Heart left ventricle (tissue), 16 donors: ENCODE results near the gene OOSP3. TPM values are rescaled to one million over a fixed set of nuclear protein-coding genes. Genes with fewer than 3 reads are reported as not detected.

Experiments used
- ATAC-seq, 4 donors: fragments of 200-7000 bp; cut with Tn5 transposase; one replicate each; pipeline ENCODE4 v1.9.1; 2020 to 2022; ENCODE audit warnings: moderate library complexity in 4 of 4, mild to moderate bottlenecking in 3 of 4, moderate number of reproducible peaks in 1 of 4
- DNase-seq, 5 donors: peaks; one replicate each; pipeline ENCODE4 v3.0.0-alpha.2; 2020
- H3K27ac ChIP-seq, 12 donors: fragments of 200-600 bp; sonication (generic) in 4 of 12; one replicate each; pipeline versions ENCODE4 v1.5.0 to v1.8.0; 2016 to 2022; ENCODE audit warnings: mild to moderate bottlenecking in 2 of 12
- H3K27me3 ChIP-seq, 9 donors: fragments of 200-600 bp; sonication (generic) in 2 of 9; one replicate each; pipeline versions ENCODE4 v1.5.1 to v1.8.0; 2016 to 2022; ENCODE audit warnings: mild to moderate bottlenecking in 3 of 9
- H3K36me3 ChIP-seq, 9 donors: fragments of 200-600 bp; sonication (generic) in 2 of 9; one replicate each; pipeline versions ENCODE4 v1.5.0 to v1.8.0; 2018 to 2022; ENCODE audit warnings: mild to moderate bottlenecking in 2 of 9
- H3K4me1 ChIP-seq, 12 donors: fragments of 200-600 bp; sonication (generic) in 4 of 12; one replicate each; pipeline versions ENCODE4 v1.5.0 to v1.8.0; 2016 to 2022; ENCODE audit warnings: mild to moderate bottlenecking in 3 of 12
- H3K4me3 ChIP-seq, 12 donors: fragments of 200-600 bp; sonication (generic) in 4 of 12; one replicate each; pipeline versions ENCODE4 v1.5.0 to v1.8.0; 2017 to 2022; ENCODE audit warnings: mild to moderate bottlenecking in 9 of 12, moderate library complexity in 4 of 12
- H3K9me3 ChIP-seq, 12 donors: fragments of 200-600 bp; sonication (generic) in 4 of 12; one replicate each; pipeline versions ENCODE4 v1.5.0 to v1.8.0; 2016 to 2022; ENCODE audit warnings: mild to moderate bottlenecking in 1 of 12
- POLR2A ChIP-seq, 2 donors: fragments of 450-650 bp; IDR thresholded peaks; one replicate each; pipeline ENCODE4 v1.6.1; 2017; ENCODE audit warnings: antibody characterized with exemption in 2 of 2, mild to moderate bottlenecking in 2 of 2, moderate library complexity in 2 of 2
- WGBS, 4 donors: extraction: QIAGEN DNeasy Blood & Tissue Kit in 2 of 4; methylation state at CpG; one replicate each; pipeline versions ENCODE4 v1.1.5 to v1.1.7; 2013 to 2018; 5-methylcytosine and 5-hydroxymethylcytosine counted together
- intact Hi-C, 10 donors: fragments of 100-400 bp; cut with DNase I; formaldehyde crosslinking; loops; one replicate each; pipeline versions ENCODE4 v1.11.1 to v1.14.2; 2022
- long read RNA-seq, 3 donors: library from polyadenylated mRNA; unstranded; transcript quantifications; one replicate each; pipeline ENCODE4 v2.0.0, GENCODE V29; 2020 to 2021
- polyA plus RNA-seq, 2 donors: library from polyadenylated mRNA; stranded (reverse); fragments of 200-250 nt; gene quantifications; one replicate each; pipeline ENCODE4 v1.2.3, GENCODE V29; 2013
- total RNA-seq, 9 donors: library from RNA; depleted of rRNA in 2 of 9; stranded (reverse); fragments of >200 nt in 2 of 9; fragmentation: NEBNext Ultra II Directional in 3 of 9; extraction: Animal tissue kit (Norgen Biotek cat#: 25700) in 3 of 9; gene quantifications; one replicate each; pipeline versions ENCODE4 v1.1.0 to v1.2.4, GENCODE V29; 2016 to 2023
- TF ChIP-seq, protein P1 (sequence below), 12 donors: fragments of 200-600 bp; sonication (generic) in 4 of 12; IDR thresholded peaks; one replicate each; pipeline versions ENCODE4 v1.5.0 to v1.8.0; 2018 to 2022; ENCODE audit warnings: antibody characterized with exemption in 12 of 12, mild to moderate bottlenecking in 5 of 12
- donor health status: ischemic (EF 13 %, LVEDD 7.1; RV severe dilation, severe dysfunction).
- donor health status: healthy with polysubstance abuse.
- donor health status: DM: no; HTN: yes; CAD: no.
- donor health status: DM: no; HTN: no; CAD: no.
- donor health status: ischemic (EF 25% LVEDD 6.9; RV normal size, moderate dysfunction).
- donor health status: ischemic (EF 25% LVEDD 5.7; RV mildly dilated, moderate dysfunction).
- donor health status: healthy.
- donor health status: DM: yes; HTN: yes; CAD: no.
- donor health status: ischemic (EF 35%, LVEDD 5.7; RV mildly dilated, moderate dysfunction).
- donor health status: nonischemic (EF 11% LVEDD 7.7; RV severe dilation, severe dysfunction).
- donor health status: DM: yes; HTN: yes; CAD: no.
- donor health status: PGD.
- donor health status: ischemic (EF 29% LVEDD 5.4; RV normal size, mild dysfunction).
- donor health status: nonischemic (EF 23%, LVEDD 6.1; RV moderate dilation, normal function).

The OOSP3 gene, protein sequence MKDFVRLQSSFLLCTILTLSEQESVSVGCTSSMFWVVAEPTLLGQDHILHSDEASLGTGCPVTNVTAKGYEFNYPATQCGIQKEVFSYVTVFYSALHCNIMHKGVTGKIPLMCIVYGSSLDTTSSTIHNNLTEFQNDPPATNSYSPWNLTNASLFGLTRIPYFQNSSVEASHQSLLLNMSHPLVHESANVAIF
- not detected for total RNA-seq
- polyA plus RNA-seq = not detected
- long read RNA-seq, donor 1 = 0 reads
- long read RNA-seq, donor 2 = 0 reads
- long read RNA-seq, donor 3 = 0 reads

DNA sequence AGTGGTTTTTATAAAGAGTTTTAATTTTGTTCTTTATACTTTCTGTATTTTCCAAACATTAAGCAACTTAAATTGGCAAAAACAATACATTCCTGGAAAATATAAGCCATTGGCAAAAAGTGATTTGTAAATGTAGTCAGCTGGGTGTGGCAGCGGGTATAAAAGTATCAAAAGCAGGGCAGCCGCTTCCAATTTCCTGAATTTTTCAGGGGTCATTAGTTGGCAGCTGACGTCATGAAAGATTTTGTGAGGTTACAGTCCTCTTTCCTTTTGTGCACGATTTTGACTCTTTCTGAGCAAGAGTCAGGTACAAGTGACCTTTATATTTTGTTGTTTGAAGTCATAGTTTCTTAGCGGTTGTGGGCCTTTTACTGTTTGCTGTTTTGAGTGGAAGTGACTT is at the start of gene OOSP3:
OOSP3 (plus strand) TSS at position 208 of the 400 bp plus-strand sequence; CDS start at position 235, 27 bp downstream.
- no peak for DNase-seq
- TF ChIP-seq POLR2A (IDR thresholded peaks at IDR 0.05) = no peak
- TF ChIP-seq, protein P1, sequence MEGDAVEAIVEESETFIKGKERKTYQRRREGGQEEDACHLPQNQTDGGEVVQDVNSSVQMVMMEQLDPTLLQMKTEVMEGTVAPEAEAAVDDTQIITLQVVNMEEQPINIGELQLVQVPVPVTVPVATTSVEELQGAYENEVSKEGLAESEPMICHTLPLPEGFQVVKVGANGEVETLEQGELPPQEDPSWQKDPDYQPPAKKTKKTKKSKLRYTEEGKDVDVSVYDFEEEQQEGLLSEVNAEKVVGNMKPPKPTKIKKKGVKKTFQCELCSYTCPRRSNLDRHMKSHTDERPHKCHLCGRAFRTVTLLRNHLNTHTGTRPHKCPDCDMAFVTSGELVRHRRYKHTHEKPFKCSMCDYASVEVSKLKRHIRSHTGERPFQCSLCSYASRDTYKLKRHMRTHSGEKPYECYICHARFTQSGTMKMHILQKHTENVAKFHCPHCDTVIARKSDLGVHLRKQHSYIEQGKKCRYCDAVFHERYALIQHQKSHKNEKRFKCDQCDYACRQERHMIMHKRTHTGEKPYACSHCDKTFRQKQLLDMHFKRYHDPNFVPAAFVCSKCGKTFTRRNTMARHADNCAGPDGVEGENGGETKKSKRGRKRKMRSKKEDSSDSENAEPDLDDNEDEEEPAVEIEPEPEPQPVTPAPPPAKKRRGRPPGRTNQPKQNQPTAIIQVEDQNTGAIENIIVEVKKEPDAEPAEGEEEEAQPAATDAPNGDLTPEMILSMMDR (IDR thresholded peaks at IDR 0.05) = no peak
- no peaks in the 10 kb centered on the region for H3K4me1 ChIP-seq
- H3K27ac ChIP-seq = no peak within 1 kb of the TSS
- H3K4me3 ChIP-seq = no peak within 1 kb of the TSS
- H3K36me3 ChIP-seq = no peaks in the 10 kb centered on the region
- H3K27me3 ChIP-seq = no peaks in the 10 kb centered on the region
- 71 to 81% (median 79%) methylated on average over 5 of the region's 5 CpGs for WGBS, 4 donors
- intact Hi-C loops = no loop called here
- H3K9me3 ChIP-seq = no peaks in the 10 kb centered on the region
- no peak for ATAC-seq

DNA sequence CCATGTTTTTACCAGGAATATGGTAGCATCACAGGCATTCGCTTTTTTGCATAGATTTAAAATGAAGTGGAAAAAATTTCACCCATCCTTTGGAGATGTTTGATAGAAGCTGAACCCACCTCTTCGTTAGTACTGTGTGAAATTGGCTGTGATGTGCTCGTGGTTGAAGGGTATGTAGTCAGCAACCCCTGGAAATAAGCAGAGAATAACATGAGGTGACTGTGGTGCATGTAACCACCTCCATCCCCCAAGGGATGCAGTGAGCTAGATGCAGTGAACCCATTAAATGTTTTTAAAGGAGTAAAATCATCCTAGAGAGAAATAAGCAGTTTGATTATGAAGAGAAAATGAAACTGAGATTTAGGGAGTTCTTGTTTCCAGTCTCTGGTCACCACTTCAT is 49.2 kb upstream of the OOSP3 start:
- Histone ChIP-seq H3K27ac (no peak overlapping the region), H3K27me3 (no peaks in the 10 kb centered on the region), H3K4me3 (no peak overlapping the region), H3K4me1 (peaks cover 0 to 4% (median 0%) of the 10 kb centered on the region in 12 donors), H3K36me3 (no peaks in the 10 kb centered on the region), H3K9me3 (no peaks in the 10 kb centered on the region)
- 81 to 89% (median 84%) methylated on average over 3 of the region's 3 CpGs for WGBS, 4 donors
- TF ChIP-seq, protein P1 (IDR thresholded peaks at IDR 0.05) = no peak
- no peak for TF ChIP-seq POLR2A (IDR thresholded peaks at IDR 0.05)
- ATAC-seq (no peak), DNase-seq (no peak)
- intact Hi-C loops = loop anchor here in 6 of 10 donors (5.0 to 10.0 kb wide), 5 partner anchors 85 to 425 kb away; no protein-coding TSS in a partner anchor

DNA sequence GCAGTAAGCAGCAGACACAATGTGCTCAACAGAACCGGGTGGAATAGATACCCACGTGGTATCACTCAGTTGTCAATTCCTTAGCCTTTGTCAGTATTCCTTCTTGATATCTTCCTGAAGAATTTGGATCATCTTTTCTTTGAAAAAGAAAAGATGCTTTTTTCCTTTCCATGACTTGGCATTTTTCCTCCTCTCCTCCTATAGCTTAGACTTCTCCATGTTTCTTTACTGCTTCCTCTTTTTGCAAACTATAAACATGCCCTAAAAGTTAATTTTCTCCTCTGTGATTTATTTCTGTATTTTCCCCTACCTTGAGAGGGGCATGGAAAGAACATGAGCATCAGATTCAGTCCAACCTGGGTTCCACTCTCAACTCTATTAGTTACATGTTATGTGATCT is 45.0 kb upstream of the OOSP3 start:
- TF ChIP-seq, protein P1 (IDR thresholded peaks at IDR 0.05) = no peak
- TF ChIP-seq POLR2A (IDR thresholded peaks at IDR 0.05) = no peak
- no peak for DNase-seq
- Histone ChIP-seq H3K4me1 (peaks cover 0 to 4% (median 0%) of the 10 kb centered on the region in 12 donors), H3K4me3 (no peak overlapping the region), H3K27me3 (no peaks in the 10 kb centered on the region), H3K27ac (no peak overlapping the region), H3K9me3 (no peaks in the 10 kb centered on the region), H3K36me3 (no peaks in the 10 kb centered on the region)
- intact Hi-C loops = no loop called here
- ATAC-seq = no peak
- WGBS, 4 donors = 71 to 81% (median 81%) methylated on average over 2 of the region's 2 CpGs

DNA sequence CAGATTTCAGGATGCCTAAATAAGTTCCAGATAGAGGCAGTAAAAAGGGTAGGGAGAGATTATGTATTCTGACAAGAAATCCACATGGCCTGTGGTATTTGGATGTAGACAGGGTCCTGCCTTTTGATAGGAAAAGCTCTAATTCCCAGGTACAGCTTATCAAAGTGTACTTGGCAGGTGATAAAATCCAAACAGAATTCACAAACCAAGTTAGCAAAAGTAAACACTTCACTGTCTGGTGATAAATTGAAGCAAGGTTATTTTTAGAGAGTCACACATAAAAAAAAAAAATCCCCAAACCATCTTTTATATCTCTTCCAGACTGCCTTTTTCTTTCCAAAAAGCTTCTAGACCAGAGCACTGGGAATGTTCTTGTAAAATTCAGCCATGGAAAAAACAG is 39.0 kb upstream of the OOSP3 start:
- intact Hi-C loops = no loop called here
- no peaks in the 10 kb centered on the region for H3K9me3 ChIP-seq
- no peaks in the 10 kb centered on the region for H3K4me1 ChIP-seq
- TF ChIP-seq, protein P1 (IDR thresholded peaks at IDR 0.05) = no peak
- no peak for TF ChIP-seq POLR2A (IDR thresholded peaks at IDR 0.05)
- ATAC-seq (no peak), DNase-seq (no peak)
- no peaks in the 10 kb centered on the region for H3K27me3 ChIP-seq
- H3K36me3 ChIP-seq = no peaks in the 10 kb centered on the region
- no peak overlapping the region for H3K27ac ChIP-seq
- H3K4me3 ChIP-seq = no peak overlapping the region
